AG09319 (cell line): ENCODE measurements around the gene MRPL21.

Experiments used
- DNase-seq: peaks from one replicate; pipeline ENCODE4 v3.0.0-alpha.2; 2010; ENCODE audit warnings: low read depth; ENCODE audit errors: extremely low read depth
- CTCF ChIP-seq: IDR thresholded peaks from 2 replicates; pipeline ENCODE4 v1.5.1; 2011; ENCODE audit warnings: low read depth, mild to moderate bottlenecking, inconsistent platforms, low read length, moderate library complexity

MRPL21 gene

GRCh38 chr11:68938088-68938487 lies 34.5 kb upstream of the MRPL21 start:
- no peak for DNase-seq
- TF ChIP-seq CTCF: no peak

DNA sequence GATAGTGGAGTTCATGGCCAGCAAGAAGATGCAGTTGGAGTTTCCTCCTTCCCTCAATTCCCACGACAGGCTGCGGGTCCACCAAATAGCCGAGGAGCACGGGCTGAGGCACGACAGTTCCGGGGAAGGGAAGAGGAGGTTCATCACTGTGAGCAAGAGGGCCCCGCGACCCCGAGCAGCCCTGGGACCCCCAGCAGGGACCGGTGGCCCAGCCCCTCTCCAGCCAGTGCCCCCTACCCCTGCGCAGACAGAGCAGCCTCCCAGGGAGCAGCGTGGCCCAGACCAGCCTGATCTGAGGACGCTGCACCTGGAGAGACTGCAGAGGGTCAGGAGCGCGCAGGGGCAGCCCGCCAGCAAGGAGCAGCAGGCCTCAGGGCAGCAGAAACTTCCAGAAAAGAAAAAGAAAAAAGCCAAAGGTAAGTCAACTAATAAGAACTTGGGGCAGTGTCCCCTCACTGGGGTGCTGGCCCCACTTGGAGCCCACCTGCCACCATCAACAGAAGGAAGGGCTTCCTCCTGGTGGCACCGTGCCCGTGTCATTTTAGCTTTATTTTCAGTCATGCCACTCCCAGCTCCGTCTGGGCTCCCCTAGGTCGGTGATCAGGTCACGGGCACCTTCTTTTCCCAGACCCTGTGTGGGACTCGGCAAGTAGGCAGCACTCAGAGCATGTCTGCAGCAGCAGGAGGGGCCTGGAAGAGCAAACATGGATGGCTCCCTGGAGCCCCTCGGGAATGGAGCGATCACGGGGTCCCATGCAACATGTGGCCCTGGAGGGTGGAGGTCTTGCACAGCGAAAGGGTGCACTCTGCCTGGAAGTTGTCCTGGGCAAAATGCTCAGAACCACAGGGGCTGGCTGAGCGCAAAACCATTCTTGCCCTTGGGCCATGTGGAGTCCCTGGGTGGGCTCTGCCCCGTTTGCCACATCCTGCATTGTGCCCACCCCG lies 33.3 kb upstream of the MRPL21 start:
- no peak for DNase-seq
- TF ChIP-seq CTCF: no peak

GRCh38 chr11:68936358-68936636 lies 32.7 kb upstream of the MRPL21 start:
- no peak for DNase-seq

DNA sequence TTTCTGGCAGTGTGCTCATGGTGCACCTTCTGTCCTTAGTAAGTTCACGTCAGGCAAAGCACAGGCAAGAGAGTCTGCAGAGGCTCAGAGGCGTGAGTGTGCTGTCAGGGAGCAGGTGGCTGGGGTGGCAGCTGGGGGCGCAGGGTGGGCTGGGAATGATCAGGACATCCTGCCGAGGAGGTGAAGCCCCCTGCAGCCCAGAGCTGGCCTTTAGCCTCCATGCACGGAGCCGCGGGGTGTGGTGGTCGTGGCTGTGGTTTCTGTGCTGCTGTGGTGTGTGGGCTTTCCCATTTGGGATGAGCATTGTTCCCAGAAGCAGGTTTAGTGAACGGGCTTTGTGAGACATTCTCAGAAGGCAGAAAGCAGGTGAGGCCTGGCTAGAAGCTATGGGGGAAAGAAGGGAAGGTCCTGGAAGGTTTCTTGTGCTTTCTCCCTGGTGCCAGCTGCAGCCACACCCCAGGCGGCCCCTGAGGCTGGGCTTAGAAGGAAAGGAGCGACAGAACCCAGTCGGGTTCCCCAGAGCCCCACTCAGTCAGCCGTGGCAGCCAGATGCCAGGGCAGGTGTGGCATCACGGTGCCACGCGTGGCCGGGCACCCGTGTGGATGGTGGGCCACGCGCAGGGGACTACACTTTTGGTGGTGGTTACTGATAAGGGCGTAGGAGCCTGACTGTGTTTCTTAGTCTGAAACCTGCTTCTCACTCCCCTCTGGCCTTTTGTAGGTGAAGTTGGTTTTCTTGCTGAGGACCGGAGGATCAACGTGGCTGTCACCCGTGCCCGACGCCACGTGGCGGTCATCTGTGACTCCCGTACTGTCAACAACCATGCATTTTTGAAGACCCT lies 32.1 kb upstream of the MRPL21 start:
- no peak for DNase-seq

More at GRCh38 chr11:68936358-68936636, 32.7 kb upstream of the MRPL21 start:
- TF ChIP-seq CTCF: no peak

DNA sequence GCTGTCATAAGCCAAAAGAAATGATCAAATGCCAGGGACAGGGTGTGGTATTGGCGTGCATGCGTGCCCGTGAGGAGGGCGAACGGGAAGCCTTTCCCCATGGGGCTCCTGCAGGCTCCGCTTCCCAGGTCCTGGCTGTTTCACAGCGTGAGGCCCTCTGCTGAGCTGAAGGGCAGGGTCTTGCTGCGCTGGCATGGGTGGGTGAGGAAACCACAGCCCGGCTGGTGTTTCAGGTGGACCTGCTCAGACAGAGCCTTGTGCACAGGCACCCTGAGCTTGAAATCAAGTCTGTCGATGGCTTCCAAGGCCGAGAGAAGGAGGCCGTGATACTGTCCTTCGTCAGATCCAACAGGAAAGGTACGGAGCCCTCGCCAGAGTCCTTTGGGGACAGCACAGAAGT lies 31.4 kb upstream of the MRPL21 start:
- no peak for TF ChIP-seq CTCF

More for the DNA sequence above, 32.1 kb upstream of the MRPL21 start:
- no peak for TF ChIP-seq CTCF

GRCh38 chr11:68934666-68935065 lies 31.0 kb upstream of the MRPL21 start:
- TF ChIP-seq CTCF: no peak
- no peak for DNase-seq

More for the DNA sequence above, 31.4 kb upstream of the MRPL21 start:
- no peak for DNase-seq

DNA sequence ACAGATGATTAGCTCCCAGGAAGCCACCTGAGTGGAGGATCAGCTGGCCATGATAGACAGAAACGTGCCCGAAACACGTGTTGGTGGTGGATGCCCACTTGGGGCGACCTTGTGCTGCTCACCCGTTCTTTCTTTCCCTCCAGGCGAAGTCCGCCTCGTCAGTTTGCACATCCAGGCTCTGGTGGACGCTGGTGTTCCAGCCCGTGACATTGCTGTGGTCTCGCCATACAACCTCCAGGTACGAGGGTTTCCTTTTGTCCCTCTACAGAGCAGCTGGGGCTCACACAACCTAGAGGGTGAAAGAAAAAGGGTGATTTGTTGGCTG lies 30.7 kb upstream of the MRPL21 start:
- no peak for DNase-seq

More for the DNA sequence above, 30.7 kb upstream of the MRPL21 start:
- no peak for TF ChIP-seq CTCF
